HG03442 (cell line): Measurements from ENCODE around the gene MAML2.

Source experiments
- ATAC-seq: cut with Tn5 transposase; IDR thresholded peaks from one replicate; pipeline ENCODE4 v1.9.1; 2021; ENCODE audit warnings: mild to moderate bottlenecking, moderate library complexity; ENCODE audit not compliant: unreplicated experiment

MAML2 gene

GRCh38 chr11:95931916-95932315, 411.1 kb downstream of the MAML2 start:
- no peak for ATAC-seq

DNA sequence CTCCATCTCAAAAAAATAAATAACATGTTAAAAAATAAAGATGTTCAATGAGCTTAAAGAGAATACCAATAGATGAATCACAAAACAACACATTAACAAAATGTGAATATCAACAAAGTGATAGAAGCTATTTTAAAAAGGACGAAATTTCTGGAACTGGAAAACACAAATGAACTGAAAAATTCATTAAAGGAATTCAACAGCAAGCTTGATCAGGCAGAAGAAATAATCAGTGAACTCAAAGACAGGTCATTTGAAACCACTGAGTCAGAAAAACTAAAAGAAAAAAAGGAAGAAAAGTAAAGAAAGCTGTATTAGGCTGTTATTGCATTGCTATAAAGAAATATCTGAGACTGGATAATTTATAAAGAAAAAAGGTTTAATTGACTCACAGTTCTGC, 412.0 kb downstream of the MAML2 start:
- ATAC-seq: no peak

GRCh38 chr11:95926726-95927125, 416.3 kb downstream of the MAML2 start:
- ATAC-seq: no peak
